DND-41 (cell line): ENCODE measurements around the gene EREG.

Experiments
- ATAC-seq: fragments of 200-7000 bp; cut with Tn5 transposase; 3 replicates; pipeline ENCODE4 v1.9.1; 2021; ENCODE audit warnings: low read depth; ENCODE audit not compliant: insufficient read depth
- DNase-seq: peaks from one replicate; pipeline ENCODE4 v3.0.0-alpha.2; 2020
- H2AFZ ChIP-seq: 2 replicates; pipeline ENCODE4 v1.6.0; 2012; ENCODE audit warnings: low read depth, low read length
- H3K27ac ChIP-seq: 2 replicates; pipeline ENCODE4 v1.5.1; 2012; ENCODE audit warnings: low read length, inconsistent platforms
- H3K27me3 ChIP-seq: fragments of 200-600 bp; sonication (generic); 2 replicates; pipeline ENCODE4 v1.6.0; 2012; ENCODE audit warnings: low read length, mild to moderate bottlenecking, inconsistent platforms; ENCODE audit not compliant: insufficient read depth, poor library complexity
- H3K36me3 ChIP-seq: 2 replicates; pipeline ENCODE4 v1.5.1; 2012; ENCODE audit warnings: low read length, inconsistent platforms; ENCODE audit not compliant: insufficient read depth
- H3K4me1 ChIP-seq: 2 replicates; pipeline ENCODE4 v1.5.1; 2012; ENCODE audit warnings: mild to moderate bottlenecking, low read length; ENCODE audit not compliant: insufficient read depth
- H3K4me2 ChIP-seq: 2 replicates; pipeline ENCODE4 v1.6.0; 2012; ENCODE audit warnings: mild to moderate bottlenecking, moderate library complexity, low read length, inconsistent platforms; ENCODE audit not compliant: insufficient read depth
- H3K4me3 ChIP-seq, 2 experiments: fragments of 200-600 bp in 1 of 2; shearing (Covaris generic) in 1 of 2; 2 replicates each; pipeline ENCODE4 v1.5.1; 2012 to 2016; ENCODE audit warnings: inconsistent platforms in 2 of 2, low read length in 2 of 2, mild to moderate bottlenecking in 2 of 2, low read depth in 1 of 2, moderate library complexity in 1 of 2
- H3K79me2 ChIP-seq: 2 replicates; pipeline ENCODE4 v1.6.0; 2012; ENCODE audit warnings: low read length, inconsistent platforms; ENCODE audit not compliant: insufficient read depth
- H3K9ac ChIP-seq: 2 replicates; pipeline ENCODE4 v1.6.0; 2012; ENCODE audit warnings: low read depth, mild to moderate bottlenecking, inconsistent platforms, low read length, moderate library complexity
- H3K9me3 ChIP-seq: 2 replicates; pipeline ENCODE4 v1.5.1; 2012; ENCODE audit warnings: low read length, moderate library complexity, mild to moderate bottlenecking, inconsistent platforms; ENCODE audit not compliant: insufficient read depth, severe bottlenecking
- H4K20me1 ChIP-seq: 2 replicates; pipeline ENCODE4 v1.6.0; 2012; ENCODE audit warnings: low read length; ENCODE audit not compliant: insufficient read depth
- CTCF ChIP-seq: IDR thresholded peaks from 2 replicates; pipeline ENCODE4 v1.5.1; 2012; ENCODE audit warnings: borderline replicate concordance, low read length, moderate library complexity, mild to moderate bottlenecking; ENCODE audit not compliant: poor library complexity, severe bottlenecking; ENCODE audit errors: extremely low read depth
- EZH2 ChIP-seq: IDR thresholded peaks from 3 replicates; pipeline ENCODE4 v1.6.1; 2012; ENCODE audit warnings: borderline replicate concordance, low read depth, mild to moderate bottlenecking, moderate library complexity, low read length, inconsistent platforms; ENCODE audit not compliant: severe bottlenecking

Gene EREG

GRCh38 chr4:74367656-74368290 is 2.8 kb downstream of the EREG start:
- Histone ChIP-seq H3K27ac (no peak overlapping the region), H3K4me3 (no peak overlapping the region), H3K9me3 (no peaks in the 10 kb centered on the region), H3K9ac (no peak overlapping the region), H4K20me1 (no peaks in the 10 kb centered on the region), H3K79me2 (no peaks in the 10 kb centered on the region), H3K4me2 (no peak overlapping the region), H3K36me3 (no peaks in the 10 kb centered on the region), H3K4me1 (no peaks in the 10 kb centered on the region), H2AFZ (no peak overlapping the region), H3K27me3 (peaks cover 3% of the 10 kb centered on the region)
- DNase-seq, result no peak
- ATAC-seq, result no peak
- no peak for TF ChIP-seq EZH2
- no peak for TF ChIP-seq CTCF

GRCh38 chr4:74368596-74368995 is 3.7 kb downstream of the EREG start:
- Histone ChIP-seq H3K79me2 (no peaks in the 10 kb centered on the region), H4K20me1 (no peaks in the 10 kb centered on the region), H2AFZ (no peak overlapping the region), H3K36me3 (no peaks in the 10 kb centered on the region), H3K27me3 (peaks cover 3% of the 10 kb centered on the region), H3K4me1 (no peaks in the 10 kb centered on the region), H3K9ac (no peak overlapping the region), H3K4me3 (no peak overlapping the region), H3K4me2 (no peak overlapping the region), H3K9me3 (no peaks in the 10 kb centered on the region), H3K27ac (no peak overlapping the region)
- DNase-seq (no peak), ATAC-seq (no peak)
- TF ChIP-seq EZH2, result no peak
- no peak for TF ChIP-seq CTCF

- no peaks in the 10 kb centered on the region for H3K36me3 ChIP-seq
- ATAC-seq (no peak), DNase-seq (no peak)
- peaks cover 3% of the 10 kb centered on the region for H3K27me3 ChIP-seq
- no peaks in the 10 kb centered on the region for H3K79me2 ChIP-seq
- no peaks in the 10 kb centered on the region for H3K4me1 ChIP-seq
- H2AFZ ChIP-seq, result no peak overlapping the region
- H3K4me3 ChIP-seq, result no peak overlapping the region
- no peak overlapping the region for H3K9ac ChIP-seq
- no peak for TF ChIP-seq EZH2
- no peak for TF ChIP-seq CTCF
- H4K20me1 ChIP-seq, result no peaks in the 10 kb centered on the region
- no peaks in the 10 kb centered on the region for H3K9me3 ChIP-seq
- H3K27ac ChIP-seq, result no peak overlapping the region
- no peak overlapping the region for H3K4me2 ChIP-seq
Observed at GRCh38 chr4:74369855-74370254, 4.9 kb downstream of the EREG start.
